Measurements from ENCODE around the gene MRTFA. TPM values are rescaled to one million over a fixed set of nuclear protein-coding genes. Genes with fewer than 3 reads are reported as not detected.
A peak's percentile ranks its signal among the peaks of the same experiment; 100 is the strongest.

Gene MRTFA
- total and polyA plus RNA-seq, 2 of the 13 experiments (the other 11 are each of a cell fraction or from before 2014, with no cell fraction given) = 2.4 to 8.2 TPM

GRCh38 chr22:40678493-40679248 is 42.2 kb upstream of the MRTFA start (continued):
- no peak for TF ChIP-seq ZNF256 (CRISPR knock-in tag; conservative IDR thresholded peaks at IDR 0.05)
- TF ChIP-seq, protein P1, sequence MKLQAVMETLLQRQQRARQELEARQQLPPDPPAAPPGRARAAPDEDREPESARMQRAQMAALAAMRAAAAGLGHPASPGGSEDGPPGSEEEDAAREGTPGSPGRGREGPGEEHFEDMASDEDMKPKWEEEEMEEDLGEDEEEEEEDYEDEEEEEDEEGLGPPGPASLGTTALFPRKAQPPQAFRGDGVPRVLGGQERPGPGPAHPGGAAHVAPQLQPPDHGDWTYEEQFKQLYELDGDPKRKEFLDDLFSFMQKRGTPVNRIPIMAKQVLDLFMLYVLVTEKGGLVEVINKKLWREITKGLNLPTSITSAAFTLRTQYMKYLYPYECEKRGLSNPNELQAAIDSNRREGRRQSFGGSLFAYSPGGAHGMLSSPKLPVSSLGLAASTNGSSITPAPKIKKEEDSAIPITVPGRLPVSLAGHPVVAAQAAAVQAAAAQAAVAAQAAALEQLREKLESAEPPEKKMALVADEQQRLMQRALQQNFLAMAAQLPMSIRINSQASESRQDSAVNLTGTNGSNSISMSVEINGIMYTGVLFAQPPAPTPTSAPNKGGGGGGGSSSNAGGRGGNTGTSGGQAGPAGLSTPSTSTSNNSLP (IDR thresholded peaks at IDR 0.05; ENCODE audit: low read depth, low read length) = 0 out of 2 replicates have a peak, but pooled peaks have one; percentile 29
- no peak for TF ChIP-seq ZFP41 (CRISPR knock-in tag; IDR thresholded peaks at IDR 0.05; ENCODE audit: borderline replicate concordance)
- TF ChIP-seq PAXIP1 (CRISPR knock-in tag; conservative IDR thresholded peaks at IDR 0.05) = 0 out of 2 replicates have a peak, but pooled peaks have one; percentile 37
- no peak for TF ChIP-seq ZNF766 (CRISPR knock-in tag; IDR thresholded peaks at IDR 0.05; ENCODE audit: borderline replicate concordance)

GRCh38 chr22:40676644-40677043 is 40.1 kb upstream of the MRTFA start:
- no peak overlapping the region for H3K27ac ChIP-seq (ENCODE audit: extremely low read length, insufficient read depth, low read length)
- no peak overlapping the region for H3K9ac ChIP-seq (ENCODE audit: insufficient read depth, low read depth, low read length)
- no peak for FAIRE-seq
- no peak for DNase-seq (ENCODE audit: low spot score)
- in situ Hi-C loops (cut with HindIII; ENCODE audit: extremely low pct_ligation_motif_present, low pct_unique_long_range_greater_than_20kb) = no loop called here
- POLR2A ChIA-PET = no interaction called here
- peaks cover 0 to 22% of the 10 kb centered on the region in 2 experiments; a peak in 3 of 5 replicates for H3K27me3 ChIP-seq (ENCODE audit: control insufficient read depth in 1 of 2, insufficient read depth in 2 of 2, low read length in 2 of 2)
- WGBS (ENCODE audit: low lambda C conversion rate) = 100% methylated on average over 3 of the region's 3 CpGs
- intact Hi-C loops (cut with micrococcal nuclease; ENCODE audit: unreplicated experiment) = no loop called here
- no peaks in the 10 kb centered on the region for H3K36me3 ChIP-seq (replicated peaks in 1 of 2; ENCODE audit: control insufficient read depth in 1 of 2, insufficient read depth in 2 of 2, low read length in 2 of 2)
- H3K4me3 ChIP-seq (replicated peaks in 1 of 3; ENCODE audit: insufficient read depth in 1 of 3, low read depth in 2 of 3, low read length in 3 of 3) = no peak overlapping the region
- H4K20me1 ChIP-seq (ENCODE audit: insufficient read depth, low read length) = no peaks in the 10 kb centered on the region
- no peak overlapping the region for H3K4me2 ChIP-seq (ENCODE audit: low read depth, low read length)
- peaks cover 35% of the 10 kb centered on the region for H3K4me1 ChIP-seq (ENCODE audit: insufficient read depth, low read length)
- CTCF ChIA-PET (ENCODE audit: low intra/inter-chr PET ratio, low total read pairs) = no interaction called here
- no peaks in the 10 kb centered on the region for H3K9me3 ChIP-seq (ENCODE audit: low read length)
- no peak for ATAC-seq
- BruUV-seq (replicated peaks) = no TSS peak
- H2AFZ ChIP-seq (ENCODE audit: low read length) = no peak overlapping the region
- H3K79me2 ChIP-seq (ENCODE audit: insufficient read depth, low read length) = no peaks in the 10 kb centered on the region
- no peak for TF ChIP-seq RBM22 (optimal IDR thresholded peaks at IDR 0.05; ENCODE audit: low read length)
- no peak for TF ChIP-seq ETS1 (CRISPR knock-in tag; IDR thresholded peaks at IDR 0.05)
- TF ChIP-seq GTF3A (CRISPR knock-in tag; conservative IDR thresholded peaks at IDR 0.05) = no peak
- no peak for TF ChIP-seq RBFOX2 (IDR thresholded peaks at IDR 0.05; ENCODE audit: low read depth, low read length)
- TF ChIP-seq ZNF264 (CRISPR knock-in tag; IDR thresholded peaks at IDR 0.05) = no peak
- no peak for TF ChIP-seq ZNF331 (CRISPR knock-in tag; IDR thresholded peaks at IDR 0.05)
- TF ChIP-seq ZNF329 (CRISPR knock-in tag; IDR thresholded peaks at IDR 0.05; ENCODE audit: low read depth) = no peak
- no peak for TF ChIP-seq ZC3H13 (CRISPR knock-in tag; IDR thresholded peaks at IDR 0.05)
- TF ChIP-seq ZFP36 (IDR thresholded peaks at IDR 0.05; ENCODE audit: borderline replicate concordance, low read depth, low read length, partially characterized antibody) = no peak

Data from HepG2 (cell line).